ENCODE measurements around the gene NCAPD2. TPM values are rescaled to one million over a fixed set of nuclear protein-coding genes. Genes with fewer than 3 reads are reported as not detected.

NCAPD2 gene
- total and polyA plus RNA-seq, 2 donors (not counting 1 experiment from before 2014, with no cell fraction given) = 19.9 to 42.1 TPM

DNA sequence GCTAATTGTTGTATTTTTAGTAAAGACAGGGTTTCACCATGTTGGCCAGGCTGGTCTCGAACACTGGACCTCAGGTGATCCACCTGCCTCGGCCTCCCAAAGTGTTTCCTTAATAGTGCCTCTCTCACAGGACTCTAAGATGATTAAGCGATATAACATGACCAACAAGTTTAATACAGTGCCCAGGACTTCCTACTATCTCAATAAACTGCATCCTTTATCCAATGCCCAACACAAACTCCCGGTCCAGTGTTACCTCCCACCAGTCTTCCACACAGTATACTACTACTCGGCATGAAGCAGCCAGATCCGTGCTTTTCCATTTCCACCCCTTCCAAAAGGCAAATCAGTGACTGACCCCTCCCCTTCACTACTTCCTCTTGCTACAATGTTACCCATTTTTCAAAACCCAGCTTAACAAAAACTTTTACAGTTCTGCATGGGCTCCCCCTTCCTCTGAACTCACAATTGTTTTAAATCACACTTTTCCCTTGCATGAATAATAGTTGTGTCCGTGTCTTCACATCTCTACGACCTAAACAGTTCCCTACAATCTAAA, 73.3 kb downstream of the NCAPD2 start:
- ChIA-PET POLR2A (interaction anchor here (1.3 to 1.5 kb wide), 2 partner anchors 28 to 68 kb away, joined by 4 to 6 read pairs; partner anchors contain the start of gene LPAR5), CTCF (interaction anchor here (1.0 to 3.3 kb wide), 4 partner anchors 9 to 157 kb away, joined by 3 to 11 read pairs (median 4); partner anchors contain the start of gene COPS7A)
- Mint-ChIP-seq H3K27ac (peak overlapping the region; percentile 98), H3K9me3 (ENCODE audit: insufficient read depth) (no peaks in the 10 kb centered on the region), H3K4me3 (peak overlapping the region; percentile 98), H3K4me1 (peaks cover 38% of the 10 kb centered on the region), H3K27me3 (no peaks in the 10 kb centered on the region)
- H3K4me1 ChIP-seq (ENCODE audit: control insufficient read depth in 2 of 2, insufficient read depth in 2 of 2, low read length in 2 of 2) = peaks cover 7 to 22% of the 10 kb centered on the region in 2 donors
- peak overlapping the region; percentile 79 to 98 (median 94) for H3K4me3 ChIP-seq (ENCODE audit: control extremely low read depth in 1 of 5, extremely low read depth in 1 of 5, insufficient read depth in 1 of 5, low read depth in 2 of 5, low read length in 4 of 5)
- peaks cover 7 to 42% of the 10 kb centered on the region in 2 experiments for H3K36me3 ChIP-seq (replicated peaks in 1 of 2; ENCODE audit: control extremely low read depth in 1 of 2, control insufficient read depth in 1 of 2, extremely low read depth in 1 of 2, insufficient read depth in 2 of 2, low read length in 1 of 2)
- H3K27me3 ChIP-seq (replicated peaks in 1 of 4; ENCODE audit: control extremely low read depth in 1 of 4, control insufficient read depth in 3 of 4, insufficient read depth in 4 of 4, low read length in 3 of 4) = no peaks in the 10 kb centered on the region
- H3K79me2 ChIP-seq (ENCODE audit: control insufficient read depth, insufficient read depth, low read length) = peaks cover 51% of the 10 kb centered on the region
- H3K4me2 ChIP-seq (replicated peaks; ENCODE audit: low read depth, low read length, poor library complexity, severe bottlenecking) = peak overlapping the region; percentile 84
- H3K9ac ChIP-seq (ENCODE audit: low read length) = peak overlapping the region; percentile 83
- 58% methylated on average over 6 of the region's 8 CpGs for WGBS (ENCODE audit: insufficient coverage)
- peak overlapping the region in 1 of 2 donors; percentile 78 for H3K27ac ChIP-seq (ENCODE audit: low read length in 2 of 2)
- no peak for TF ChIP-seq EZH2 (IDR thresholded peaks at IDR 0.05; ENCODE audit: borderline replicate concordance, insufficient read depth, low read depth, low read length, poor library complexity, severe bottlenecking)
- TF ChIP-seq, protein P1, sequence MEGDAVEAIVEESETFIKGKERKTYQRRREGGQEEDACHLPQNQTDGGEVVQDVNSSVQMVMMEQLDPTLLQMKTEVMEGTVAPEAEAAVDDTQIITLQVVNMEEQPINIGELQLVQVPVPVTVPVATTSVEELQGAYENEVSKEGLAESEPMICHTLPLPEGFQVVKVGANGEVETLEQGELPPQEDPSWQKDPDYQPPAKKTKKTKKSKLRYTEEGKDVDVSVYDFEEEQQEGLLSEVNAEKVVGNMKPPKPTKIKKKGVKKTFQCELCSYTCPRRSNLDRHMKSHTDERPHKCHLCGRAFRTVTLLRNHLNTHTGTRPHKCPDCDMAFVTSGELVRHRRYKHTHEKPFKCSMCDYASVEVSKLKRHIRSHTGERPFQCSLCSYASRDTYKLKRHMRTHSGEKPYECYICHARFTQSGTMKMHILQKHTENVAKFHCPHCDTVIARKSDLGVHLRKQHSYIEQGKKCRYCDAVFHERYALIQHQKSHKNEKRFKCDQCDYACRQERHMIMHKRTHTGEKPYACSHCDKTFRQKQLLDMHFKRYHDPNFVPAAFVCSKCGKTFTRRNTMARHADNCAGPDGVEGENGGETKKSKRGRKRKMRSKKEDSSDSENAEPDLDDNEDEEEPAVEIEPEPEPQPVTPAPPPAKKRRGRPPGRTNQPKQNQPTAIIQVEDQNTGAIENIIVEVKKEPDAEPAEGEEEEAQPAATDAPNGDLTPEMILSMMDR (IDR thresholded peaks at IDR 0.05) = no peak
- intact Hi-C loops (cut with micrococcal nuclease) = no loop called here
- ATAC-seq (ENCODE audit: low read depth) (no peak), DNase-seq (no peak)
- H4K20me1 ChIP-seq (ENCODE audit: control insufficient read depth, insufficient read depth, low read length, poor library complexity, severe bottlenecking) = peaks cover 28% of the 10 kb centered on the region
- H2AFZ ChIP-seq (ENCODE audit: insufficient read depth, low read depth, low read length, poor library complexity, severe bottlenecking) = peak overlapping the region; percentile 92
- H3K9me3 ChIP-seq (ENCODE audit: control extremely low read depth in 1 of 3, control insufficient read depth in 2 of 3, insufficient read depth in 1 of 3, low read length in 2 of 3) = no peaks in the 10 kb centered on the region

- POLR2A ChIA-PET = no interaction called here
- H3K79me2 ChIP-seq (ENCODE audit: control insufficient read depth, insufficient read depth, low read length) = peaks cover 34% of the 10 kb centered on the region
- CTCF ChIA-PET = interaction anchor here (0.7 to 1.8 kb wide), 3 partner anchors 30 to 184 kb away, joined by 3 to 4 read pairs (median 3); partner anchors contain the start of gene MLF2
- intact Hi-C loops (cut with micrococcal nuclease) = loop anchor here (2.0 kb wide), 1 partner anchor 37 kb away; the partner anchor contains the start of gene CHD4
- H3K27me3 Mint-ChIP-seq = no peaks in the 10 kb centered on the region
- H3K27ac Mint-ChIP-seq = peak overlapping the region; percentile 53
- DNase-seq = no peak
- no peak overlapping the region for H3K4me3 ChIP-seq (ENCODE audit: control extremely low read depth in 1 of 5, extremely low read depth in 1 of 5, insufficient read depth in 1 of 5, low read depth in 2 of 5, low read length in 4 of 5)
- no peak overlapping the region for H3K9ac ChIP-seq (ENCODE audit: low read length)
- no peaks in the 10 kb centered on the region for H3K27me3 ChIP-seq (replicated peaks in 1 of 4; ENCODE audit: control extremely low read depth in 1 of 4, control insufficient read depth in 3 of 4, insufficient read depth in 4 of 4, low read length in 3 of 4)
- no peaks in the 10 kb centered on the region for H3K9me3 ChIP-seq (ENCODE audit: control extremely low read depth in 1 of 3, control insufficient read depth in 2 of 3, insufficient read depth in 1 of 3, low read length in 2 of 3)
- peaks cover 10 to 45% of the 10 kb centered on the region in 2 experiments for H3K36me3 ChIP-seq (replicated peaks in 1 of 2; ENCODE audit: control extremely low read depth in 1 of 2, control insufficient read depth in 1 of 2, extremely low read depth in 1 of 2, insufficient read depth in 2 of 2, low read length in 1 of 2)
- H3K27ac ChIP-seq (ENCODE audit: low read length in 2 of 2) = no peak overlapping the region
- no peak for ATAC-seq (ENCODE audit: low read depth)
- peak overlapping the region; percentile 98 for H3K4me3 Mint-ChIP-seq
- H4K20me1 ChIP-seq (ENCODE audit: control insufficient read depth, insufficient read depth, low read length, poor library complexity, severe bottlenecking) = peaks cover 13% of the 10 kb centered on the region
- peaks cover 34% of the 10 kb centered on the region for H3K4me1 Mint-ChIP-seq
- H3K4me1 ChIP-seq (ENCODE audit: control insufficient read depth in 2 of 2, insufficient read depth in 2 of 2, low read length in 2 of 2) = peaks cover 7 to 22% of the 10 kb centered on the region in 2 donors
- H3K9me3 Mint-ChIP-seq (ENCODE audit: insufficient read depth) = no peaks in the 10 kb centered on the region
- 98% methylated on average over 8 of the region's 12 CpGs for WGBS (ENCODE audit: insufficient coverage)
- TF ChIP-seq, protein P1 (IDR thresholded peaks at IDR 0.05) = no peak
- no peak for TF ChIP-seq EZH2 (IDR thresholded peaks at IDR 0.05; ENCODE audit: borderline replicate concordance, insufficient read depth, low read depth, low read length, poor library complexity, severe bottlenecking)
- no peak overlapping the region for H2AFZ ChIP-seq (ENCODE audit: insufficient read depth, low read depth, low read length, poor library complexity, severe bottlenecking)
- no peak overlapping the region for H3K4me2 ChIP-seq (replicated peaks; ENCODE audit: low read depth, low read length, poor library complexity, severe bottlenecking)
Measured at GRCh38 chr12:6569312-6569711, 75.4 kb downstream of the NCAPD2 start.

Data from B cell (primary cell).